Stimulated activated CD8-positive, alpha-beta memory T cell treated with anti-CD3 and anti-CD28 coated beads, Interleukin-15, amount 100 ng/mL, for 48 hours (primary cell): Measurements from ENCODE around the gene PTPN3.

Experiments
- DNase-seq, 2 donors: peaks; one replicate each; pipeline ENCODE4 v3.0.0-alpha.2; 2020; ENCODE audit warnings: low read depth in 2 of 2

The PTPN3 gene

GRCh38 chr9:109504689-109505088, 6.6 kb upstream of the PTPN3 start:
- DNase-seq = no peak

- DNase-seq = no peak
These were observed 2.4 kb upstream of the PTPN3 start for GRCh38 chr9:109500421-109500974.

GRCh38 chr9:109499631-109500410, 1.7 kb upstream of the PTPN3 start:
- no peak for DNase-seq

GRCh38 chr9:109499093-109499630, 1.1 kb upstream of the PTPN3 start:
- DNase-seq = no peak

- no peak for DNase-seq
These were observed 617 bp downstream of the PTPN3 start for GRCh38 chr9:109497226-109498153.

GRCh38 chr9:109496841-109497225, 1.3 kb downstream of the PTPN3 start:
- no peak for DNase-seq

GRCh38 chr9:109496218-109496617, 1.9 kb downstream of the PTPN3 start:
- DNase-seq = no peak

GRCh38 chr9:109493648-109494047, 4.5 kb downstream of the PTPN3 start:
- no peak for DNase-seq

- DNase-seq = no peak
These were observed 6.5 kb downstream of the PTPN3 start for GRCh38 chr9:109491590-109491989.

- no peak for DNase-seq
These were observed 9.2 kb downstream of the PTPN3 start for GRCh38 chr9:109488791-109489492.

- no peak for DNase-seq
These were observed 9.8 kb downstream of the PTPN3 start for GRCh38 chr9:109488351-109488750.

- no peak for DNase-seq
These were observed 10.9 kb downstream of the PTPN3 start for GRCh38 chr9:109487247-109487646.

GRCh38 chr9:109483744-109484429, 14.2 kb downstream of the PTPN3 start:
- no peak for DNase-seq

GRCh38 chr9:109482391-109482916, 15.7 kb downstream of the PTPN3 start:
- no peak for DNase-seq

GRCh38 chr9:109481856-109482255, 16.3 kb downstream of the PTPN3 start:
- no peak for DNase-seq

GRCh38 chr9:109479822-109480221, 18.3 kb downstream of the PTPN3 start:
- no peak for DNase-seq

- DNase-seq = no peak
These were observed 19.3 kb downstream of the PTPN3 start for GRCh38 chr9:109478665-109479380.

- DNase-seq = no peak
These were observed 20.0 kb downstream of the PTPN3 start for GRCh38 chr9:109478051-109478563.

GRCh38 chr9:109477258-109478050, 20.7 kb downstream of the PTPN3 start:
- no peak for DNase-seq
